ENCODE data around the gene ERCC3. TPM values are rescaled to one million over a fixed set of nuclear protein-coding genes. Genes with fewer than 3 reads are reported as not detected.
"Not testable (repeated sequence)": the region's sequence is repeated elsewhere in the genome, so short reads cannot be mapped to it uniquely, and the experiment has no call there.

The ERCC3 gene
- total RNA-seq, 1 experiment from 2014 or later, result 60.8 TPM

DNA sequence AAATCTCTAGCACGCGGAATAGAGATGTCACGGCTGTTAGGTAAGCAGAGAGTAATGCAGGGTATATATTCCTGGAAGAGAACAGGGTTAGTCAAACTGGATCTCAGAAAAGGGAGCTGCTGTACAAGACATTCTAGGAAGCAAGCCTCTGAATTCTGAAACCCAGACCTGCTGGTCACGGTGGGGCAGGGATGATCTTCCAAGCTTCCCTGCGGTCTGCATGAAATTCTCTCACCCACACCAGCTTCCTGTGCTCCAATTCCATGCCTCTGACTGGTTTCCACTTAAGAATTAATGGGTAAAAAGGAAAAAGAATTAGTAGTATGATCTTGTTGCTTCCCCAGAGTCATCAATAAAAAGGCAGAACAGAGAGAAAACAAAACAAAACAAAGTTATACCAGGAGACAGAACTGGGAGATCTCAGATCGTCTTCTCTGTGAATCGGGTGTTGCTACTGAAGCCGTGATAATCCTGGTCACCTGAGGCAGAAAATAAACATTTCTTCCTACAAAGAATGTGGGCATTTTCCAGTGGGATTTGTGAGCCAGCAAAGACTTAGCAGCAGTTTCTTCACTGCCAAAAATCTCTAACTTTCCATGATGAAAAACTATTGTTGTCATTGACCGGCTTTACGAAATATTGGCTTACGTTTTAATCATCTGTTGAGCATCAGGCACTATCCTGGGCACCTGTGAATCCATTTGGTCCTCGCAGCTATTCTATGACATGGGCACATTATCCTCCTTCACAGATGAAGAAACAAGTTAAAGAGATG lies 68.6 kb downstream of the ERCC3 start:
- Mint-ChIP-seq H3K27ac (0 out of 7 replicates have a peak overlapping the region, but pooled peaks of 1 of the 3 experiments have one; percentile 1), H3K27me3 (ENCODE audit: low read depth) (peaks cover 21% of the 10 kb centered on the region), H3K4me3 (no peak overlapping the region), H3K36me3 (ENCODE audit: insufficient read depth in 1 of 3, low read depth in 3 of 3) (no peaks in the 10 kb centered on the region; a peak in 1 of 7 replicates), H3K9me3 (no peaks in the 10 kb centered on the region), H3K4me1 (peaks cover 15 to 20% of the 10 kb centered on the region in 2 experiments)
- H3K4me2 ChIP-seq (ENCODE audit: insufficient read depth, insufficient read length, low read length), result no peak overlapping the region
- no peaks in the 10 kb centered on the region for H3K27me3 ChIP-seq (ENCODE audit: insufficient read depth, low read length)
- no peak overlapping the region for H3K9ac ChIP-seq (ENCODE audit: extremely low read depth, insufficient read length, low read length)
- H3K79me2 ChIP-seq (ENCODE audit: insufficient read depth, low read length), result no peaks in the 10 kb centered on the region
- H3T11ph ChIP-seq (ENCODE audit: low read length), result no peak overlapping the region
- H3K23me2 ChIP-seq (ENCODE audit: insufficient read length, low read depth, low read length, poor library complexity, severe bottlenecking), result peaks cover 4% of the 10 kb centered on the region
- H4K5ac ChIP-seq (ENCODE audit: insufficient read length, low read depth, low read length), result no peak overlapping the region
- no peak overlapping the region for H3K18ac ChIP-seq (ENCODE audit: insufficient read length, low read depth, low read length)
- H3K14ac ChIP-seq (ENCODE audit: insufficient read depth, low read length), result no peak overlapping the region
- no peak for TF ChIP-seq CTCF (conservative IDR thresholded peaks at IDR 0.05)
- H3K27ac ChIP-seq (ENCODE audit: insufficient read length, low read depth, low read length), result no peak overlapping the region
- H2BK15ac ChIP-seq (ENCODE audit: low read depth, low read length), result no peak overlapping the region
- H4K8ac ChIP-seq (replicated peaks; ENCODE audit: insufficient read length, low read depth, low read length), result no peak overlapping the region
- no peak overlapping the region for H2AFZ ChIP-seq (ENCODE audit: low read length)
- H4K20me1 ChIP-seq (ENCODE audit: control insufficient read depth, insufficient read depth, insufficient read length), result no peaks in the 10 kb centered on the region
- H3K4ac ChIP-seq (ENCODE audit: low read depth, low read length), result no peak overlapping the region
- H3K79me1 ChIP-seq (ENCODE audit: insufficient read depth, low read depth, low read length, poor library complexity, severe bottlenecking), result no peaks in the 10 kb centered on the region
- no peak overlapping the region for H3K23ac ChIP-seq (ENCODE audit: insufficient read length, low read depth, low read length)
- no peak overlapping the region for H4K91ac ChIP-seq (ENCODE audit: insufficient read length, low read depth, low read length)
- H3K56ac ChIP-seq (ENCODE audit: insufficient read length, low read depth, low read length), result no peak overlapping the region
- no peak for DNase-seq
- WGBS (ENCODE audit: extremely low coverage, insufficient read length, low lambda C conversion rate), result no CpG with 5 or more reads among the region's 12 CpGs
- H2BK5ac ChIP-seq (ENCODE audit: insufficient read length, low read length), result no peak overlapping the region
- peaks cover 3% of the 10 kb centered on the region; the same call in 1 of the 2 replicates for H3K4me1 ChIP-seq (ENCODE audit: insufficient read depth, low read length)
- no peak overlapping the region for H2BK20ac ChIP-seq (ENCODE audit: low read depth, low read length, poor library complexity, severe bottlenecking)
- H2BK120ac ChIP-seq (ENCODE audit: low read depth, low read length, poor library complexity, severe bottlenecking), result no peak overlapping the region
- H2BK12ac ChIP-seq (ENCODE audit: insufficient read length, low read depth, low read length), result no peak overlapping the region
- H3K9me3 ChIP-seq (ENCODE audit: control insufficient read depth, low read depth, low read length), result no peaks in the 10 kb centered on the region
- H2AK5ac ChIP-seq (ENCODE audit: insufficient read length, low read length), result no peak overlapping the region

GRCh38 chr2:127224135-127224534 lies 69.8 kb downstream of the ERCC3 start:
- WGBS (ENCODE audit: extremely low coverage, insufficient read length, low lambda C conversion rate), result no CpG with 5 or more reads among the region's 5 CpGs
- H3K4me3 Mint-ChIP-seq, result peak overlapping the region in 1 of 2 experiments; percentile 11; a peak in 1 of 5 replicates

More at GRCh38 chr2:127224135-127224534, 69.8 kb downstream of the ERCC3 start:
- not testable (repeated sequence) for H4K5ac ChIP-seq (ENCODE audit: insufficient read length, low read depth, low read length); H3K56ac ChIP-seq (ENCODE audit: insufficient read length, low read depth, low read length); H2BK5ac ChIP-seq (ENCODE audit: insufficient read length, low read length); H3K14ac ChIP-seq (ENCODE audit: insufficient read depth, low read length); H3K27me3 ChIP-seq (ENCODE audit: insufficient read depth, low read length); H2BK120ac ChIP-seq (ENCODE audit: low read depth, low read length, poor library complexity, severe bottlenecking); H3K4ac ChIP-seq (ENCODE audit: low read depth, low read length); H2BK20ac ChIP-seq (ENCODE audit: low read depth, low read length, poor library complexity, severe bottlenecking); H4K20me1 ChIP-seq (ENCODE audit: control insufficient read depth, insufficient read depth, insufficient read length); H4K91ac ChIP-seq (ENCODE audit: insufficient read length, low read depth, low read length); H3K27ac Mint-ChIP-seq; H3K27ac ChIP-seq (ENCODE audit: insufficient read length, low read depth, low read length); H3K9me3 Mint-ChIP-seq; H3K79me1 ChIP-seq (ENCODE audit: insufficient read depth, low read depth, low read length, poor library complexity, severe bottlenecking); H3K4me2 ChIP-seq (ENCODE audit: insufficient read depth, insufficient read length, low read length); H3T11ph ChIP-seq (ENCODE audit: low read length); H3K79me2 ChIP-seq (ENCODE audit: insufficient read depth, low read length); H3K23ac ChIP-seq (ENCODE audit: insufficient read length, low read depth, low read length); H2AFZ ChIP-seq (ENCODE audit: low read length); H2BK12ac ChIP-seq (ENCODE audit: insufficient read length, low read depth, low read length); H2AK5ac ChIP-seq (ENCODE audit: insufficient read length, low read length); DNase-seq; H3K9me3 ChIP-seq (ENCODE audit: control insufficient read depth, low read depth, low read length); H2BK15ac ChIP-seq (ENCODE audit: low read depth, low read length); H3K18ac ChIP-seq (ENCODE audit: insufficient read length, low read depth, low read length); H3K4me1 ChIP-seq (ENCODE audit: insufficient read depth, low read length); H3K23me2 ChIP-seq (ENCODE audit: insufficient read length, low read depth, low read length, poor library complexity, severe bottlenecking); H3K9ac ChIP-seq (ENCODE audit: extremely low read depth, insufficient read length, low read length); H4K8ac ChIP-seq (replicated peaks; ENCODE audit: insufficient read length, low read depth, low read length); H3K36me3 Mint-ChIP-seq (ENCODE audit: insufficient read depth in 1 of 3, low read depth in 3 of 3)
- H3K4me1 Mint-ChIP-seq, result peaks cover 15 to 20% of the 10 kb centered on the region in 2 experiments
- peaks cover 22% of the 10 kb centered on the region for H3K27me3 Mint-ChIP-seq (ENCODE audit: low read depth)
